ENCODE results near the gene SLC7A5. TPM values are rescaled to one million over a fixed set of nuclear protein-coding genes. Genes with fewer than 3 reads are reported as not detected.

The SLC7A5 gene
- total RNA-seq, 3 donors from 2014 or later (not counting 1 experiment from before 2014, with no cell fraction given) = 27.2 to 66.1 (median 34.2) TPM

DNA sequence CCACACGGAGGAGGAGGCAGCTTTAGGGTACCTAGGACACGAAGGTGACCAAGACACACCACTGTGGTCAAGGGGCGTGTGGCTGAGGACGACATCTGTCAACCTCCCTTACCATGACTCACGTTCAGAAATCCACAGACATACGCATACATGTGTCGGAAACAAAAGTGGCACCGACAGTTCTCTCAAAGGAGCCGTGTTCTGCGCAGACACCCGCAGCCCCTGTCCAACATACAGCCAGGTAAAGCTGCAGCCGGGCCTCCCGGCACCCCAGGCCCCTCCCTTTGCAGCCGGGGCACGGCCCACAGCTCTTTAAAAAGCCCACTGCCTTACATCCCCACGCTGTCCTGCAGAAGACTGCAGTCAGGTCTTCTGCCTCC is 63.1 kb downstream of the SLC7A5 start:
- H3K9me3 Mint-ChIP-seq = no peaks in the 10 kb centered on the region
- H3K9me3 ChIP-seq (ENCODE audit: control insufficient read depth, insufficient read depth, low read length) = no peaks in the 10 kb centered on the region
- DNase-seq (peak in 1 of 2 donors; percentile 33), ATAC-seq (no peak)
- no peak overlapping the region for H3K4me3 ChIP-seq (ENCODE audit: low read length)
- H3K27ac Mint-ChIP-seq = no peak overlapping the region
- H3K27me3 ChIP-seq (ENCODE audit: control insufficient read depth, insufficient read depth, low read length) = no peaks in the 10 kb centered on the region
- WGBS (ENCODE audit: insufficient coverage) = 49% methylated on average over 16 of the region's 16 CpGs
- H3K4me1 Mint-ChIP-seq = peaks cover 4 to 6% of the 10 kb centered on the region in 2 donors
- intact Hi-C loops (cut with micrococcal nuclease) = no loop called here
- H3K36me3 Mint-ChIP-seq = no peaks in the 10 kb centered on the region
- H3K4me3 Mint-ChIP-seq = no peak overlapping the region
- H3K27me3 Mint-ChIP-seq (ENCODE audit: low read depth in 2 of 2) = peaks cover 13 to 17% of the 10 kb centered on the region in 2 donors
- peaks cover 40% of the 10 kb centered on the region for H3K4me1 ChIP-seq (ENCODE audit: control insufficient read depth, insufficient read depth, low read length)
- H3K27ac ChIP-seq (ENCODE audit: low read length) = no peak overlapping the region
- no peaks in the 10 kb centered on the region for H3K36me3 ChIP-seq (ENCODE audit: control insufficient read depth, insufficient read depth, low read length)
- TF ChIP-seq, protein P1, sequence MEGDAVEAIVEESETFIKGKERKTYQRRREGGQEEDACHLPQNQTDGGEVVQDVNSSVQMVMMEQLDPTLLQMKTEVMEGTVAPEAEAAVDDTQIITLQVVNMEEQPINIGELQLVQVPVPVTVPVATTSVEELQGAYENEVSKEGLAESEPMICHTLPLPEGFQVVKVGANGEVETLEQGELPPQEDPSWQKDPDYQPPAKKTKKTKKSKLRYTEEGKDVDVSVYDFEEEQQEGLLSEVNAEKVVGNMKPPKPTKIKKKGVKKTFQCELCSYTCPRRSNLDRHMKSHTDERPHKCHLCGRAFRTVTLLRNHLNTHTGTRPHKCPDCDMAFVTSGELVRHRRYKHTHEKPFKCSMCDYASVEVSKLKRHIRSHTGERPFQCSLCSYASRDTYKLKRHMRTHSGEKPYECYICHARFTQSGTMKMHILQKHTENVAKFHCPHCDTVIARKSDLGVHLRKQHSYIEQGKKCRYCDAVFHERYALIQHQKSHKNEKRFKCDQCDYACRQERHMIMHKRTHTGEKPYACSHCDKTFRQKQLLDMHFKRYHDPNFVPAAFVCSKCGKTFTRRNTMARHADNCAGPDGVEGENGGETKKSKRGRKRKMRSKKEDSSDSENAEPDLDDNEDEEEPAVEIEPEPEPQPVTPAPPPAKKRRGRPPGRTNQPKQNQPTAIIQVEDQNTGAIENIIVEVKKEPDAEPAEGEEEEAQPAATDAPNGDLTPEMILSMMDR (IDR thresholded peaks at IDR 0.05) = no peak

DNA sequence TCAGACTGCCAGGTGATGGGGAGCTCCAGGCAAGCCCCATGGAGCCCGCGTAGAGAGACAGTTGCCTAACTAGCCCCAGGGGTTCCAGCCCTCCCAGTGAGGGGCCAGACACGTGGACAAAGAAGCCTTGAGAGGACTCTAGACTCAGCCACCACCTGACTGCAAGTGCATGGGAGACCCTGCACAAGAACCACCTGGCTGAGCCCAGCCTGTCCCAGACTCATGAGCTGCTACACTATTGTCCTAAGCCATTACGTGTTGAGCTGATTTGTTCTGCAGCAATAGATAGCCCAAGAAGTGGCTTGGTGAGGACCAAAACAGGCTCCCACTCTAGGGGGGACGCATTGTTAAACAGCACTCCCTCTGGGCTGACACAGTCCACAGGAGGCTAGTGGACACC is 65.9 kb downstream of the SLC7A5 start:
- Mint-ChIP-seq H3K4me3 (no peak overlapping the region), H3K36me3 (no peaks in the 10 kb centered on the region), H3K27me3 (ENCODE audit: low read depth in 2 of 2) (peaks cover 8 to 9% of the 10 kb centered on the region in 2 donors), H3K4me1 (peaks cover 4 to 6% of the 10 kb centered on the region in 2 donors), H3K9me3 (no peaks in the 10 kb centered on the region), H3K27ac (no peak overlapping the region)
- no peak for ATAC-seq
- no peaks in the 10 kb centered on the region for H3K9me3 ChIP-seq (ENCODE audit: control insufficient read depth, insufficient read depth, low read length)
- peaks cover 22% of the 10 kb centered on the region for H3K4me1 ChIP-seq (ENCODE audit: control insufficient read depth, insufficient read depth, low read length)
- 84% methylated on average over 5 of the region's 5 CpGs for WGBS (ENCODE audit: insufficient coverage)
- no peak overlapping the region for H3K4me3 ChIP-seq (ENCODE audit: low read length)
- TF ChIP-seq, protein P1 (IDR thresholded peaks at IDR 0.05) = no peak
- H3K36me3 ChIP-seq (ENCODE audit: control insufficient read depth, insufficient read depth, low read length) = no peaks in the 10 kb centered on the region
- intact Hi-C loops (cut with micrococcal nuclease) = no loop called here
- DNase-seq = no peak
- H3K27ac ChIP-seq (ENCODE audit: low read length) = no peak overlapping the region
- no peaks in the 10 kb centered on the region for H3K27me3 ChIP-seq (ENCODE audit: control insufficient read depth, insufficient read depth, low read length)

DNA sequence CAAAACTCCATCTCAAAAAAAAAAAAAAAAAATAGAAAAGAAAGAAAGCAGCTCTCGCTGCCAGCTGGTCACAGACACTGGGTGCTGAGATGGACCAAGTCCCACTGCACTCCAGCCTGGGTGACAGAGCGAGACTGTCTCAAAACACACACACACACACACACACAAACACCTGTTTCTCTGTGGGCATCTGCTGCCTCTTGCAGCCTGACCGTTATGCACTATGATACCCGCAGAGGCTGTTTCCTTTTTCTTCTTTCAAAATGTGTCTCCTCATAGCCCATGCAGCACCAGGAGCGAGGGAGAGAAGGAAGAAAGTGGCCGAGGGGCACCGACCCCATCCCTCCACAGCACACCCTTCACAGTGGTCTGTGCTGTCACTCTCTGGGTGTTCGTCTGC is 66.6 kb downstream of the SLC7A5 start:
- Histone ChIP-seq H3K36me3 (ENCODE audit: control insufficient read depth, insufficient read depth, low read length) (no peaks in the 10 kb centered on the region), H3K27ac (ENCODE audit: low read length) (no peak overlapping the region), H3K9me3 (ENCODE audit: control insufficient read depth, insufficient read depth, low read length) (no peaks in the 10 kb centered on the region), H3K27me3 (ENCODE audit: control insufficient read depth, insufficient read depth, low read length) (no peaks in the 10 kb centered on the region), H3K4me3 (ENCODE audit: low read length) (no peak overlapping the region), H3K4me1 (ENCODE audit: control insufficient read depth, insufficient read depth, low read length) (peaks cover 22% of the 10 kb centered on the region)
- ATAC-seq = no peak
- Mint-ChIP-seq H3K36me3 (no peaks in the 10 kb centered on the region), H3K27ac (no peak overlapping the region), H3K27me3 (ENCODE audit: low read depth in 2 of 2) (peaks cover 6 to 8% of the 10 kb centered on the region in 2 donors), H3K9me3 (no peaks in the 10 kb centered on the region), H3K4me1 (peaks cover 4 to 6% of the 10 kb centered on the region in 2 donors), H3K4me3 (no peak overlapping the region)
- WGBS (ENCODE audit: insufficient coverage) = 41% methylated on average over 5 of the region's 8 CpGs
- intact Hi-C loops (cut with micrococcal nuclease) = no loop called here
- TF ChIP-seq, protein P1 (IDR thresholded peaks at IDR 0.05) = no peak
- DNase-seq = no peak

DNA sequence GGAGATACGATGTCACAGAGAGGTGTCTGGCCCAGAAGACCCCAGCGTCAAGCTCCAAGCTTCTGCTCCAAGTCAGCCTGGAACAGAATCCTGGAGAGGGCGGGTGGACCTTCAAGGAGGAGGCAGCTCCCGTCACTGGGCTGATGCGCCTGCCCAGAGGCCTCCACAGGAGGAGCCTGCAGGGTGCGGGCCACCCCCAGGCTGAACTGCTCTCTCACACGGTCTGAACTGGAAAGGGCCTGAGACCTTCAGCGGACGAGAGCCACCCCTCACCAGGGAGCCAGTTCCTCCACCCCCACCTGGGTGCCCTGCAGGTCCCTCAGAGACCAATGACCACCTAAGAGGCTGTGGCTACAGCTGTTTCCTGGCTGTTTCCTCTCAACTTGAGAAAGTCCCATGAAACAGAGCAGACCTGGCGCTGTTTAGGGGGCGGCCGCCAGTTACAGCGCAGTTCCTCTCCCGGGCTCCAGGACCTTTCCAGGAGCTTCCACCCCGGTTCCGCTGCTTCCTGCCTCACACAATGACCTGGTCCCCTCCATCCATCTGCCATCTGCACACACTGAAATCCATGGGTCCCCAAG is 67.5 kb downstream of the SLC7A5 start:
- intact Hi-C loops (cut with micrococcal nuclease) = no loop called here

More for the DNA sequence above, 67.5 kb downstream of the SLC7A5 start:
- H3K9me3 Mint-ChIP-seq = no peaks in the 10 kb centered on the region
- H3K36me3 Mint-ChIP-seq = no peaks in the 10 kb centered on the region
- WGBS (ENCODE audit: insufficient coverage) = 69% methylated on average over 16 of the region's 16 CpGs
- Histone ChIP-seq H3K27ac (ENCODE audit: low read length) (no peak overlapping the region), H3K4me3 (ENCODE audit: low read length) (no peak overlapping the region), H3K36me3 (ENCODE audit: control insufficient read depth, insufficient read depth, low read length) (no peaks in the 10 kb centered on the region), H3K4me1 (ENCODE audit: control insufficient read depth, insufficient read depth, low read length) (peaks cover 16% of the 10 kb centered on the region), H3K9me3 (ENCODE audit: control insufficient read depth, insufficient read depth, low read length) (no peaks in the 10 kb centered on the region), H3K27me3 (ENCODE audit: control insufficient read depth, insufficient read depth, low read length) (no peaks in the 10 kb centered on the region)
- no peak for DNase-seq
- H3K27me3 Mint-ChIP-seq (ENCODE audit: low read depth in 2 of 2) = peaks cover 5 to 6% of the 10 kb centered on the region in 2 donors
- no peak for ATAC-seq
- no peak overlapping the region for H3K27ac Mint-ChIP-seq
- H3K4me3 Mint-ChIP-seq = no peak overlapping the region
- TF ChIP-seq, protein P1 (IDR thresholded peaks at IDR 0.05) = no peak
- peaks cover 4% of the 10 kb centered on the region in 2 donors for H3K4me1 Mint-ChIP-seq
